Keratinocyte (primary cell): ENCODE results near the gene TRAFD1.

Experiments used
- EZH2 ChIP-seq: IDR thresholded peaks from one replicate; pipeline ENCODE4 v1.6.1; 2012; ENCODE audit warnings: inconsistent platforms, mild to moderate bottlenecking, low read length, moderate library complexity
- TF ChIP-seq, protein P1 (sequence below), 3 experiments: IDR thresholded peaks in 1 of 3; conservative IDR thresholded peaks in 1 of 3; optimal IDR thresholded peaks in 1 of 3; 2 replicates in 2 of 3; 3 replicates in 1 of 3; pipeline versions ENCODE3 to v1.5.1; 2011; ENCODE audit warnings: low read length in 3 of 3, mild to moderate bottlenecking in 3 of 3, moderate library complexity in 2 of 3, control low read depth in 1 of 3, inconsistent platforms in 1 of 3; ENCODE audit not compliant: insufficient read depth in 2 of 3; ENCODE audit errors: extremely low read depth in 1 of 3

DNA sequence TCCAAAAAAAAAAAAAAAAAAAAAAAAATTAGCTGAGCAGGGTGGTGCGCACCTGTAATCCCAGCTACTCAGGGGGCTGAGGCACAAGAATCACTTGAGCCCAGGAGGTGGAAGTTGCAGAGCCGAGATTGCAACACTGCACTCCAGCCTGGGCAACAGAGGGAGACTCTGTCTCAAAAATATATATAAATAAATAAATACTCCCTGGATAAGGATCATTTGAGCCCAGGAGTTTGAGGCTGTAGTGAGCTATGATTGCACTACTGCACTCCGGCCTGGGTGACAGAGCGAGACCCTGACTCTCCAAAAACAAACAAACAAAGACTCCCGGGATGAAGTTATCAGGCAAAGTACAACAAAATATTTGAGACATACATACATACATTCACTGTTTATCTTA, 13.4 kb upstream of the TRAFD1 start:
- TF ChIP-seq, protein P1, sequence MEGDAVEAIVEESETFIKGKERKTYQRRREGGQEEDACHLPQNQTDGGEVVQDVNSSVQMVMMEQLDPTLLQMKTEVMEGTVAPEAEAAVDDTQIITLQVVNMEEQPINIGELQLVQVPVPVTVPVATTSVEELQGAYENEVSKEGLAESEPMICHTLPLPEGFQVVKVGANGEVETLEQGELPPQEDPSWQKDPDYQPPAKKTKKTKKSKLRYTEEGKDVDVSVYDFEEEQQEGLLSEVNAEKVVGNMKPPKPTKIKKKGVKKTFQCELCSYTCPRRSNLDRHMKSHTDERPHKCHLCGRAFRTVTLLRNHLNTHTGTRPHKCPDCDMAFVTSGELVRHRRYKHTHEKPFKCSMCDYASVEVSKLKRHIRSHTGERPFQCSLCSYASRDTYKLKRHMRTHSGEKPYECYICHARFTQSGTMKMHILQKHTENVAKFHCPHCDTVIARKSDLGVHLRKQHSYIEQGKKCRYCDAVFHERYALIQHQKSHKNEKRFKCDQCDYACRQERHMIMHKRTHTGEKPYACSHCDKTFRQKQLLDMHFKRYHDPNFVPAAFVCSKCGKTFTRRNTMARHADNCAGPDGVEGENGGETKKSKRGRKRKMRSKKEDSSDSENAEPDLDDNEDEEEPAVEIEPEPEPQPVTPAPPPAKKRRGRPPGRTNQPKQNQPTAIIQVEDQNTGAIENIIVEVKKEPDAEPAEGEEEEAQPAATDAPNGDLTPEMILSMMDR (optimal IDR thresholded peaks at IDR 0.05 in 1 of 3, IDR thresholded peaks at IDR 0.05 in 1 of 3, conservative IDR thresholded peaks at IDR 0.05 in 1 of 3; ENCODE audit: extremely low read depth in 1 of 3, insufficient read depth in 2 of 3, low read length in 3 of 3) = no peak
- no peak for TF ChIP-seq EZH2
